ENCODE measurements around the gene LHFPL4. TPM values are rescaled to one million over a fixed set of nuclear protein-coding genes. Genes with fewer than 3 reads are reported as not detected.

LHFPL4 gene
- total RNA-seq, 1 experiment from 2014 or later = not detected

DNA sequence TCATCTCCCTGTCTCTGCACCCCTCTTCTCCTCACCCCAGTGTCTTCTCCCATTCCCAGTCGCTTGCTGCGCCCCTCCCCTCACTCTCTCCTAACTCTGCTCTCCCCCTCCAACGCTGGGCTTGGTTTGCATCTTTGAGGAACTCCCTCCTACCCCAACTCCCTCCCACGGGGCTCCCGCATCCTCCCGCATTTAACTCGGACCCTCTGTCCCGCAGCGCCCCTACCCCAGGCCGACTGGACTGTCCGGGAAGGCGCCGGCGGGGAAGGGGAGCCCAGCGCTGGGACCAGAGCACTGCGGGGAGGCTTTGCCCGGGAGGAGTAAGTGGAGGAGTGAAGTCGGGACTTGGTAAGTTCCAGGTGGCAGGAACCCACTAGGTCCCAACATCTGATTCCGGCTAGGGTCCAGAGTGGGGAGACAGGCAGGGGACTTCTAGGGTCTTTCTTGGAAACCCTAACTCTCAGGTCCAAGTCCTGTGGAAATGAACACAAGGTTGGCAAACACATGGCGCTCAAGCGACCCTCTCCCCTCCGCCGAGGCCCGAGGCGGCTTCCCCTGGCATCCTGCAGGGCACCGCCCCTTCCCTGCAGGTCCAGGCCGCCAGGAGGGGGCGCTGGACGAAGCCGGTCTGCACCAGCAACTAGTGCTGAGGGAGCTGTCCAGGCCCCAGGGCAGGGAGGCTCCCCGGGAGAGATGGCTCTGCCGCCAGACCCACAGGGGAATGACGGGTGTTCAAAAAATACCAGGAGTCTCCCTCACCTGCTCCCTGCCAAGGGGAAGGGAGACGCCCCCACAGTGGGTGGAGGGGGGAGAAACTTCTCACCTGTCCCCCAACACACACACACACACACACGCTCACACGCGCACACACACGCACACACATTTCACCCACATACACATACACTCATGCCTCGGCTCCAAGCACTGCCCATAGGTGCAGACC, 53.2 kb downstream of the LHFPL4 start:
- Mint-ChIP-seq H3K9me3 (ENCODE audit: unreplicated experiment) (no peaks in the 10 kb centered on the region), H3K27ac (ENCODE audit: low read depth, unreplicated experiment) (no peak overlapping the region), H3K4me3 (ENCODE audit: unreplicated experiment) (no peak overlapping the region), H3K4me1 (ENCODE audit: insufficient read depth, unreplicated experiment) (peaks cover 5% of the 10 kb centered on the region), H3K27me3 (ENCODE audit: insufficient read depth, unreplicated experiment) (no peaks in the 10 kb centered on the region), H3K36me3 (ENCODE audit: insufficient read depth, unreplicated experiment) (no peaks in the 10 kb centered on the region)
- BruUV-seq (replicated peaks) = no TSS peak
- intact Hi-C loops (cut with micrococcal nuclease) = loop anchor here (10.0 kb wide), 1 partner anchor 214 kb away; no protein-coding TSS in a partner anchor
- ChIA-PET CTCF (interaction anchor here (1.2 kb wide), 1 partner anchor 147 kb away, joined by 3 read pairs; no protein-coding TSS in a partner anchor), POLR2A (interaction anchor here (0.7 to 1.3 kb wide), 2 partner anchors 9 to 1621 kb away, joined by 3 to 4 read pairs; no protein-coding TSS in a partner anchor)
- peak; percentile 61 for DNase-seq (ENCODE audit: unreplicated experiment)
- peak; percentile 71 for TF ChIP-seq CTCF (IDR thresholded peaks at IDR 0.05; ENCODE audit: unreplicated experiment)

DNA sequence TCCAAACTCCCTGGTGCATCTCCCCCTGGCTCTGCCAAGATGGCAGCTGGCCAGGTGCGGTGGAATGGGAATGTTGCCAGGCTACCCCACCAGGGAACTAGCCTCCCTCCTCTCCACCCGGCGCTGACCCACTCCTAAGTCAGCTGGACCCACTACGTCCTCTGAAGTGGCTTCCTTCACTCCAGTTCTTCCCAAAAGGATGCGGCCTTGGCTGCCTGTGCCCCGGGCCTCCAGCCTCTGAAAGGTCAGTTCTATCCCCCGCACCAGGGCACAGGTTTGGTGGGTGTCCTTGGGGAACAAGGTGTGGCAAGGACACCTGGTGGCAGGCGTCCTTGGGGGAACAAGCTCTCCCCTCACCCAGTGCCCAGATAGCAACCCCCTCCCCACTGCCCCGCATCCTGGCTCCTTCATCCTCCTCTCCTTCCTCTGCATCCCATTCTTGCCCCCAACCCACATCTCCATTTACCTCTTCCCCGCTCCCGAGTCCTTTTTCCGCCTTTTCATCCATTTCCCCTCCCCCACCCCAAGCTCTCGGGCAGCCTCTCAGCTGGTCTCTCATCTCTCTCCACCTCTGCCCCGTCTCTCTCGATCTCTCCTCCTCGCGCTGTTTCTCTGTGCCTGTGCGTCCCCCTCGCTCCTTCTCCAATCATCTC, 54.0 kb downstream of the LHFPL4 start:
- Mint-ChIP-seq H3K27me3 (ENCODE audit: insufficient read depth, unreplicated experiment) (no peaks in the 10 kb centered on the region), H3K4me3 (ENCODE audit: unreplicated experiment) (no peak overlapping the region), H3K27ac (ENCODE audit: low read depth, unreplicated experiment) (no peak overlapping the region), H3K4me1 (ENCODE audit: insufficient read depth, unreplicated experiment) (peaks cover 5% of the 10 kb centered on the region), H3K9me3 (ENCODE audit: unreplicated experiment) (no peaks in the 10 kb centered on the region), H3K36me3 (ENCODE audit: insufficient read depth, unreplicated experiment) (no peaks in the 10 kb centered on the region)
- CTCF ChIA-PET = no interaction called here
- intact Hi-C loops (cut with micrococcal nuclease) = loop anchor here (10.0 kb wide), 1 partner anchor 215 kb away; no protein-coding TSS in a partner anchor
- POLR2A ChIA-PET = interaction anchor here (0.7 to 1.3 kb wide), 2 partner anchors 8 to 1622 kb away, joined by 3 to 4 read pairs; no protein-coding TSS in a partner anchor
- TF ChIP-seq CTCF (IDR thresholded peaks at IDR 0.05; ENCODE audit: unreplicated experiment) = no peak
- BruUV-seq (replicated peaks) = no TSS peak
- no peak for DNase-seq (ENCODE audit: unreplicated experiment)

GRCh38 chr3:9498781-9499180, 54.8 kb downstream of the LHFPL4 start:
- CTCF ChIA-PET = no interaction called here
- TF ChIP-seq CTCF (IDR thresholded peaks at IDR 0.05; ENCODE audit: unreplicated experiment) = no peak
- Mint-ChIP-seq H3K4me3 (ENCODE audit: unreplicated experiment) (no peak overlapping the region), H3K36me3 (ENCODE audit: insufficient read depth, unreplicated experiment) (no peaks in the 10 kb centered on the region), H3K4me1 (ENCODE audit: insufficient read depth, unreplicated experiment) (peaks cover 5% of the 10 kb centered on the region), H3K9me3 (ENCODE audit: unreplicated experiment) (no peaks in the 10 kb centered on the region), H3K27me3 (ENCODE audit: insufficient read depth, unreplicated experiment) (no peaks in the 10 kb centered on the region), H3K27ac (ENCODE audit: low read depth, unreplicated experiment) (no peak overlapping the region)
- DNase-seq (ENCODE audit: unreplicated experiment) = no peak
- BruUV-seq (replicated peaks) = no TSS peak
- intact Hi-C loops (cut with micrococcal nuclease) = no loop called here
- POLR2A ChIA-PET = interaction anchor here (1.2 kb wide), 1 partner anchor 135 kb away, joined by 5 read pairs; no protein-coding TSS in a partner anchor
